IMR-90 (cell line): ENCODE data around the gene MBTPS1.

Experiments
- POLR2A ChIP-seq: IDR thresholded peaks from 2 replicates; pipeline ENCODE4 v1.6.1; 2012; ENCODE audit warnings: mild to moderate bottlenecking, low read depth, low read length
- SMC3 ChIP-seq: fragments of 150-350 bp; IDR thresholded peaks from 2 replicates; pipeline ENCODE4 v1.6.1; 2016; ENCODE audit warnings: low read depth, mild to moderate bottlenecking, antibody characterized with exemption, low read length, moderate library complexity

GRCh38 chr16:84042879-84043485 lies 73.8 kb downstream of the MBTPS1 start:
- TF ChIP-seq SMC3 (no peak), POLR2A (no peak)
